SK-N-SH treated with all-trans-retinoic acid at 6 μM for 48 hours (cell line): ENCODE data around the gene CEP85.
"Not testable (repeated sequence)": the region's sequence is repeated elsewhere in the genome, so short reads cannot be mapped to it uniquely, and the experiment has no call there.

Experiments
- ATAC-seq: fragments of 200-7000 bp; cut with Tn5 transposase; 3 replicates; pipeline ENCODE4 v1.9.1; 2020; ENCODE audit warnings: mild to moderate bottlenecking, moderate library complexity
- BACH2 ChIP-seq: fragments of 250-450 bp; sonication (Bioruptor Pico); IDR thresholded peaks from 2 replicates; pipeline ENCODE4 v1.9.0; 2021; ENCODE audit warnings: mild to moderate bottlenecking, borderline replicate concordance
- CREB5 ChIP-seq: fragments of 250-450 bp; sonication (Bioruptor Pico); IDR thresholded peaks from 2 replicates; pipeline ENCODE4 v1.5.1; 2020; ENCODE audit warnings: low read depth, mild to moderate bottlenecking, moderate library complexity
- CSDC2 ChIP-seq: fragments of 250-450 bp; sonication (Bioruptor Pico); IDR thresholded peaks from 2 replicates; pipeline ENCODE4 v1.5.0; 2020; ENCODE audit warnings: mild to moderate bottlenecking, moderate library complexity
- ESRRG ChIP-seq: fragments of 250-450 bp; sonication (Bioruptor Pico); IDR thresholded peaks from 2 replicates; pipeline ENCODE4 v1.6.1; 2021; ENCODE audit warnings: mild to moderate bottlenecking
- GLIS3 ChIP-seq: fragments of 250-450 bp; sonication (Bioruptor Pico); IDR thresholded peaks from 2 replicates; pipeline ENCODE4 v1.5.0; 2020; ENCODE audit warnings: mild to moderate bottlenecking, moderate library complexity
- ISL1 ChIP-seq: fragments of 250-450 bp; sonication (Bioruptor Pico); IDR thresholded peaks from 2 replicates; pipeline ENCODE4 v2.1.2; 2022; ENCODE audit warnings: mild to moderate bottlenecking, moderate library complexity
- OSR1 ChIP-seq: fragments of 250-450 bp; sonication (Bioruptor Pico); IDR thresholded peaks from 2 replicates; pipeline ENCODE4 v1.8.0; 2022; ENCODE audit warnings: moderate library complexity, mild to moderate bottlenecking, inconsistent platforms
- PATZ1 ChIP-seq: fragments of 250-450 bp; sonication (Bioruptor Pico); IDR thresholded peaks from 2 replicates; pipeline ENCODE4 v1.8.0; 2020; ENCODE audit warnings: mild to moderate bottlenecking, moderate library complexity, borderline replicate concordance
- POU6F1 ChIP-seq: fragments of 250-450 bp; sonication (Bioruptor Pico); IDR thresholded peaks from 2 replicates; pipeline ENCODE4 v1.8.0; 2021; ENCODE audit warnings: low read depth, mild to moderate bottlenecking, moderate library complexity, borderline replicate concordance
- SNAI2 ChIP-seq: fragments of 250-450 bp; sonication (Bioruptor Pico); IDR thresholded peaks from 2 replicates; pipeline ENCODE4 v1.5.0; 2020; ENCODE audit warnings: mild to moderate bottlenecking, moderate library complexity
- TCF4 ChIP-seq: fragments of 250-450 bp; sonication (Bioruptor Pico); IDR thresholded peaks from 2 replicates; pipeline ENCODE4 v1.8.0; 2021; ENCODE audit warnings: mild to moderate bottlenecking, moderate library complexity, borderline replicate concordance
- TOX ChIP-seq: fragments of 250-450 bp; sonication (Bioruptor Pico); IDR thresholded peaks from 2 replicates; pipeline ENCODE4 v1.8.0; 2021; ENCODE audit warnings: mild to moderate bottlenecking, moderate library complexity, borderline replicate concordance
- ZC3H10 ChIP-seq: fragments of 250-450 bp; sonication (Bioruptor Pico); IDR thresholded peaks from 2 replicates; pipeline ENCODE4 v1.5.1; 2021; ENCODE audit warnings: mild to moderate bottlenecking, moderate library complexity
- ZFP3 ChIP-seq: fragments of 250-450 bp; sonication (Bioruptor Pico); IDR thresholded peaks from 2 replicates; pipeline ENCODE4 v1.5.0; 2020; ENCODE audit warnings: mild to moderate bottlenecking, moderate library complexity
- ZFP30 ChIP-seq: fragments of 450-650 bp; formaldehyde crosslinking; IDR thresholded peaks from 2 replicates; pipeline ENCODE4 v1.5.0; 2022; ENCODE audit warnings: mild to moderate bottlenecking, moderate library complexity
- ZNF565 ChIP-seq: fragments of 450-650 bp; formaldehyde crosslinking; conservative IDR thresholded peaks from 2 replicates; pipeline ENCODE4 v1.5.0; 2020; ENCODE audit warnings: low read depth, mild to moderate bottlenecking, moderate library complexity
- ZNF70 ChIP-seq: fragments of 450-650 bp; formaldehyde crosslinking; IDR thresholded peaks from 2 replicates; pipeline ENCODE4 v1.5.0; 2020; ENCODE audit warnings: mild to moderate bottlenecking, moderate library complexity
- ZNF8 ChIP-seq: fragments of 450-650 bp; formaldehyde crosslinking; IDR thresholded peaks from 2 replicates; pipeline ENCODE4 v1.5.0; 2020; ENCODE audit warnings: mild to moderate bottlenecking, moderate library complexity

CEP85 gene

GRCh38 chr1:26220199-26220912 lies 13.6 kb upstream of the CEP85 start:
- no peak for ATAC-seq

GRCh38 chr1:26221094-26221493 lies 12.9 kb upstream of the CEP85 start:
- no peak for ATAC-seq
- TF ChIP-seq CSDC2 (CRISPR knock-in tag), result no peak
- TF ChIP-seq POU6F1 (CRISPR knock-in tag), result no peak
- no peak for TF ChIP-seq ZNF565 (CRISPR knock-in tag)
- TF ChIP-seq PATZ1, result no peak
- no peak for TF ChIP-seq CREB5 (CRISPR knock-in tag)

More at GRCh38 chr1:26220199-26220912, 13.6 kb upstream of the CEP85 start:
- no peak for TF ChIP-seq OSR1 (CRISPR knock-in tag)
- TF ChIP-seq GLIS3 (CRISPR knock-in tag), result no peak
- no peak for TF ChIP-seq ISL1
- TF ChIP-seq ZC3H10, result no peak
- no peak for TF ChIP-seq ZNF8
- TF ChIP-seq SNAI2 (CRISPR knock-in tag), result no peak
- no peak for TF ChIP-seq ESRRG (CRISPR knock-in tag)
- TF ChIP-seq ZFP3 (CRISPR knock-in tag), result no peak
- no peak for TF ChIP-seq CREB5 (CRISPR knock-in tag)
- TF ChIP-seq TOX (CRISPR knock-in tag), result no peak
- no peak for TF ChIP-seq BACH2 (CRISPR knock-in tag)
- no peak for TF ChIP-seq ZFP30
- TF ChIP-seq ZNF70 (CRISPR knock-in tag), result no peak

GRCh38 chr1:26224606-26225005 lies 9.4 kb upstream of the CEP85 start:
- ATAC-seq, result no peak
- TF ChIP-seq ZNF8, result no peak
- TF ChIP-seq ZC3H10, result no peak
- no peak for TF ChIP-seq GLIS3 (CRISPR knock-in tag)
- TF ChIP-seq ESRRG (CRISPR knock-in tag), result no peak

- ATAC-seq, result peak; percentile 73
These were observed 8.8 kb upstream of the CEP85 start for GRCh38 chr1:26225033-26225831.

GRCh38 chr1:26230682-26231081 lies 3.3 kb upstream of the CEP85 start:
- not testable (repeated sequence) for ATAC-seq

More at GRCh38 chr1:26225033-26225831, 8.8 kb upstream of the CEP85 start:
- TF ChIP-seq ZNF70 (CRISPR knock-in tag), result peak; percentile 60; the same call in 1 of the 2 replicates
- TF ChIP-seq ZFP3 (CRISPR knock-in tag), result no peak
- TF ChIP-seq TCF4 (CRISPR knock-in tag), result no peak
- TF ChIP-seq ESRRG (CRISPR knock-in tag), result no peak
- TF ChIP-seq CSDC2 (CRISPR knock-in tag), result no peak
- TF ChIP-seq ISL1, result no peak
